Smooth muscle cell (in vitro differentiated cells): ENCODE results near the gene TBC1D2B. TPM values are rescaled to one million over a fixed set of nuclear protein-coding genes. Genes with fewer than 3 reads are reported as not detected.

Source experiments
- DNase-seq: peaks from one replicate; lab custom pipeline; 2025; ENCODE audit not compliant: unreplicated experiment; lab: John Stamatoyannopoulos, UW
- H2AFZ ChIP-seq: fragments of 200-600 bp; sonication (generic); 2 replicates; pipeline ENCODE4 v1.6.0; 2016; ENCODE audit warnings: antibody characterized with exemption, low read depth, mild to moderate bottlenecking
- H3F3A ChIP-seq: fragments of 200-600 bp; sonication (generic); 2 replicates; pipeline ENCODE4 v1.6.0; 2017; ENCODE audit warnings: antibody characterized with exemption, low read depth
- H3K27ac ChIP-seq: fragments of 200-600 bp; sonication (generic); 2 replicates; pipeline ENCODE4 v1.5.1; 2016; ENCODE audit warnings: low read depth, mild to moderate bottlenecking
- H3K27me3 ChIP-seq: fragments of 200-600 bp; sonication (generic); 2 replicates; pipeline ENCODE4 v1.6.1; 2016; ENCODE audit warnings: low read depth, mild to moderate bottlenecking
- H3K36me3 ChIP-seq: fragments of 200-600 bp; sonication (generic); 2 replicates; pipeline ENCODE4 v1.5.1; 2016; ENCODE audit warnings: low read depth
- H3K4me1 ChIP-seq: fragments of 200-600 bp; sonication (generic); 2 replicates; pipeline ENCODE4 v1.5.1; 2016; ENCODE audit warnings: low read depth
- H3K4me2 ChIP-seq: fragments of 200-600 bp; sonication (generic); 2 replicates; pipeline ENCODE4 v1.6.0; 2016; ENCODE audit warnings: mild to moderate bottlenecking
- H3K4me3 ChIP-seq: fragments of 200-600 bp; sonication (generic); 2 replicates; pipeline ENCODE4 v1.5.1; 2016; ENCODE audit warnings: mild to moderate bottlenecking
- H3K79me2 ChIP-seq: fragments of 200-600 bp; sonication (generic); 2 replicates; pipeline ENCODE4 v1.6.0; 2016; ENCODE audit warnings: low read depth, mild to moderate bottlenecking
- H3K9ac ChIP-seq: fragments of 200-600 bp; sonication (generic); 2 replicates; pipeline ENCODE4 v1.6.0; 2016; ENCODE audit warnings: low read depth
- H3K9me3 ChIP-seq: fragments of 200-600 bp; sonication (generic); replicated peaks from 2 replicates; pipeline ENCODE4 v1.5.1; 2016; ENCODE audit warnings: low read depth
- H4K20me1 ChIP-seq: fragments of 200-600 bp; sonication (generic); 2 replicates; pipeline ENCODE4 v1.6.0; 2016; ENCODE audit warnings: low read depth
- CTCF ChIP-seq: fragments of 200-600 bp; sonication (generic); IDR thresholded peaks from 2 replicates; pipeline ENCODE4 v1.5.1; 2017; ENCODE audit warnings: borderline replicate concordance, mild to moderate bottlenecking, antibody characterized with exemption; ENCODE audit not compliant: insufficient read depth, poor library complexity, severe bottlenecking
- WGBS: methylation state at CpG from one replicate; pipeline ENCODE4 v1.1.7; 2016; ENCODE audit warnings: low lambda C conversion rate; 5-methylcytosine and 5-hydroxymethylcytosine counted together
- polyA plus RNA-seq: library from polyadenylated mRNA; unstranded; fragments of >200 nt; fragmentation: Nextera tagmentation; extraction: Ambion mirVana; gene quantifications from 2 replicates; pipeline ENCODE4 v1.2.1, GENCODE V29; 2016
- total RNA-seq: library from RNA; depleted of rRNA; stranded (reverse); fragments of >200 nt; gene quantifications from 2 replicates; pipeline ENCODE4 v1.2.3, GENCODE V29; 2014

TBC1D2B gene
- total and polyA plus RNA-seq, 2 experiments from 2014 or later, result 14.2 to 19.4 TPM

GRCh38 chr15:78067328-78068228 lies 9.9 kb downstream of the TBC1D2B start:
- peaks cover 78% of the 10 kb centered on the region for H3K79me2 ChIP-seq
- no peak overlapping the region for H2AFZ ChIP-seq
- no peak overlapping the region for H3K4me3 ChIP-seq
- H3K36me3 ChIP-seq, result no peaks in the 10 kb centered on the region
- no peak overlapping the region for H3K9ac ChIP-seq
- peaks cover 54% of the 10 kb centered on the region for H3K4me1 ChIP-seq
- H3K27ac ChIP-seq, result peak overlapping the region; percentile 95
- H3K27me3 ChIP-seq, result no peaks in the 10 kb centered on the region
- H3K4me2 ChIP-seq, result peak overlapping the region; percentile 78
- H4K20me1 ChIP-seq, result peaks cover 97% of the 10 kb centered on the region
- no peak for TF ChIP-seq CTCF
- 15% methylated on average over 1 of the region's 1 CpG for WGBS
- no peaks in the 10 kb centered on the region for H3K9me3 ChIP-seq
- peaks cover 27% of the 10 kb centered on the region for H3F3A ChIP-seq
- DNase-seq, result no peak

DNA sequence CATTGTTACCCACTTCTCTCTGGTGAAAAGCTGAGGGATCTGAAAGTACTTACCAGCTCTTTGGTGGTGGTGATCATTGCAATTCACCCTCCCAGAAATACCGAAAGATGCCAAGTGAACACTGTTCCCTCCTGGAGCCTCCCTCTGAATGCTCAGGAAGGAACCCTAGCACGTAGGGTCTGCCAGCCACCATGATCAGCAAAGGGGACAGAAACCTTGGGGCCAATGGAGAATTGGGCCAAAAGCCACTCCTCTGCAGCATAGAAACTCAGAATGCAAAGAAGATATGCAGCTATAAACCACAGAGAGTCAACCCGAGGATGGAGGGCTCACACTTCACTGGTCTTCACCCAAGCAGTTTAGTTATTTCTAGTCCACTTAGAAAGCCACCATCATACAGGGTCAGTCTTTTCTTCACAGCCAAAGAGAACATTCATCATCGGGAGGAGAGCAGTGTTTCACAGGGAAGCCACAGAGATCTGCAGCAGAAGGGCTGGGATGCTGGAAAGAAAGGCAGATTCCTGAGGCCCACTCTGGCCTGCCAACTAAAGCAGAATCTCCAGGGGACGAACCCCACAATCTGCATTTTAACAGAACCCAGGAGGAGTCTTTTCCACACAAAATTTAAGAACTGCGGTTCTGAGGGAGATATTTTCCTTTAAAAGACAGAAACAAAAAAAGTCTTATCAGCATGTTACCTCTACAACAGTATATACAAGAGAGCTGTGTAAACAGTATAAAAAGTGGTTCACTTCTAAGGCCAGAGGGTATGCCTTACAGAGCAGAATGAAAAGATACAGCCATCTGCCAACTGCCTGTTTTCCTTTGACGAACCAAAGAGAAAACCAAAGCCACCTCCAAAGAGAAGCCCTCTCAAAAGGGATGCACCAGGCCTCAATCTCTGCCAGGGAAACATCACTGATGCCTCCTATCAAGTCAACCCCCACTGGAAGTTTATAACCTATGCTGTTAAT lies 11.3 kb downstream of the TBC1D2B start:
- Histone ChIP-seq H3K27ac (peak overlapping the region; percentile 95), H3F3A (peaks cover 27% of the 10 kb centered on the region), H3K9me3 (no peaks in the 10 kb centered on the region), H3K36me3 (no peaks in the 10 kb centered on the region), H2AFZ (no peak overlapping the region), H3K4me2 (peak overlapping the region; percentile 78), H3K27me3 (no peaks in the 10 kb centered on the region), H3K4me3 (no peak overlapping the region), H3K79me2 (peaks cover 78% of the 10 kb centered on the region), H4K20me1 (peaks cover 97% of the 10 kb centered on the region), H3K4me1 (peaks cover 52% of the 10 kb centered on the region), H3K9ac (peak overlapping the region; percentile 19)
- DNase-seq, result no peak
- 74% methylated on average over 7 of the region's 7 CpGs for WGBS
- no peak for TF ChIP-seq CTCF

GRCh38 chr15:78065284-78065872 lies 12.1 kb downstream of the TBC1D2B start:
- no peak for TF ChIP-seq CTCF
- H3K9ac ChIP-seq, result peak overlapping the region; percentile 79
- no peaks in the 10 kb centered on the region for H3K9me3 ChIP-seq
- H3K27me3 ChIP-seq, result no peaks in the 10 kb centered on the region
- H3K4me1 ChIP-seq, result peaks cover 50% of the 10 kb centered on the region
- peaks cover 27% of the 10 kb centered on the region for H3F3A ChIP-seq
- DNase-seq, result no peak
- 25% methylated on average over 5 of the region's 5 CpGs for WGBS
- peak overlapping the region; percentile 95 for H3K27ac ChIP-seq
- peaks cover 78% of the 10 kb centered on the region for H3K79me2 ChIP-seq
- H3K4me2 ChIP-seq, result peak overlapping the region; percentile 80
- H2AFZ ChIP-seq, result no peak overlapping the region
- H3K4me3 ChIP-seq, result peak overlapping the region; percentile 28
- no peaks in the 10 kb centered on the region for H3K36me3 ChIP-seq
- H4K20me1 ChIP-seq, result peaks cover 97% of the 10 kb centered on the region
